ENCODE results near the gene TCF20.

Gene TCF20

GRCh38 chr22:42258126-42258525 is 12.3 kb downstream of the TCF20 start:
- no peak overlapping the region for H3K4me2 ChIP-seq (ENCODE audit: low read length)
- no peaks in the 10 kb centered on the region for H3F3A ChIP-seq (ENCODE audit: insufficient read depth, low read length)
- H3K4me1 ChIP-seq (ENCODE audit: insufficient read depth, low read length, severe bottlenecking) = peaks cover 5% of the 10 kb centered on the region
- H3K27ac ChIP-seq (ENCODE audit: low read depth, low read length, poor library complexity, severe bottlenecking) = no peak overlapping the region
- H3K27me3 ChIP-seq (ENCODE audit: insufficient read depth, low read length) = no peaks in the 10 kb centered on the region
- no peak overlapping the region for H3K4me3 ChIP-seq (ENCODE audit: low read depth, low read length, poor library complexity, severe bottlenecking)
- TF ChIP-seq CTCF (IDR thresholded peaks at IDR 0.05; ENCODE audit: low read length) (no peak), EZH2 (IDR thresholded peaks at IDR 0.05; ENCODE audit: borderline replicate concordance, low read length) (no peak)
- no peaks in the 10 kb centered on the region for H3K9me2 ChIP-seq (ENCODE audit: low read depth, low read length)
- H3K36me3 ChIP-seq (ENCODE audit: insufficient read depth, low read length) = no peaks in the 10 kb centered on the region
- H3K9me3 ChIP-seq (ENCODE audit: low read length) = no peaks in the 10 kb centered on the region
- H2AFZ ChIP-seq (ENCODE audit: low read length) = no peak overlapping the region
- peaks cover 82% of the 10 kb centered on the region for H3K79me2 ChIP-seq (ENCODE audit: insufficient read depth, low read length)
- H4K20me1 ChIP-seq (ENCODE audit: insufficient read depth, low read length) = no peaks in the 10 kb centered on the region
- H3K9ac ChIP-seq (ENCODE audit: low read length) = no peak overlapping the region

GRCh38 chr22:42257386-42257785 is 13.1 kb downstream of the TCF20 start:
- H3K4me3 ChIP-seq (ENCODE audit: low read depth, low read length, poor library complexity, severe bottlenecking) = no peak overlapping the region
- no peak overlapping the region for H2AFZ ChIP-seq (ENCODE audit: low read length)
- H3K9me2 ChIP-seq (ENCODE audit: low read depth, low read length) = no peaks in the 10 kb centered on the region
- H3K27me3 ChIP-seq (ENCODE audit: insufficient read depth, low read length) = no peaks in the 10 kb centered on the region
- no peaks in the 10 kb centered on the region for H3K36me3 ChIP-seq (ENCODE audit: insufficient read depth, low read length)
- H3K27ac ChIP-seq (ENCODE audit: low read depth, low read length, poor library complexity, severe bottlenecking) = no peak overlapping the region
- no peak overlapping the region for H3K9ac ChIP-seq (ENCODE audit: low read length)
- peaks cover 83% of the 10 kb centered on the region for H3K79me2 ChIP-seq (ENCODE audit: insufficient read depth, low read length)
- no peaks in the 10 kb centered on the region for H4K20me1 ChIP-seq (ENCODE audit: insufficient read depth, low read length)
- H3F3A ChIP-seq (ENCODE audit: insufficient read depth, low read length) = no peaks in the 10 kb centered on the region
- H3K4me2 ChIP-seq (ENCODE audit: low read length) = no peak overlapping the region
- H3K4me1 ChIP-seq (ENCODE audit: insufficient read depth, low read length, severe bottlenecking) = no peaks in the 10 kb centered on the region
- no peak for TF ChIP-seq EZH2 (IDR thresholded peaks at IDR 0.05; ENCODE audit: borderline replicate concordance, low read length)
- TF ChIP-seq CTCF (IDR thresholded peaks at IDR 0.05; ENCODE audit: low read length) = no peak
- H3K9me3 ChIP-seq (ENCODE audit: low read length) = no peaks in the 10 kb centered on the region

GRCh38 chr22:42256930-42257329 is 13.5 kb downstream of the TCF20 start:
- Histone ChIP-seq H3K4me3 (ENCODE audit: low read depth, low read length, poor library complexity, severe bottlenecking) (no peak overlapping the region), H3K4me1 (ENCODE audit: insufficient read depth, low read length, severe bottlenecking) (no peaks in the 10 kb centered on the region), H3K9ac (ENCODE audit: low read length) (no peak overlapping the region), H3K27me3 (ENCODE audit: insufficient read depth, low read length) (no peaks in the 10 kb centered on the region), H3K4me2 (ENCODE audit: low read length) (no peak overlapping the region), H3F3A (ENCODE audit: insufficient read depth, low read length) (no peaks in the 10 kb centered on the region), H3K9me2 (ENCODE audit: low read depth, low read length) (no peaks in the 10 kb centered on the region), H2AFZ (ENCODE audit: low read length) (no peak overlapping the region), H3K9me3 (ENCODE audit: low read length) (no peaks in the 10 kb centered on the region), H3K27ac (ENCODE audit: low read depth, low read length, poor library complexity, severe bottlenecking) (no peak overlapping the region), H3K36me3 (ENCODE audit: insufficient read depth, low read length) (no peaks in the 10 kb centered on the region), H3K79me2 (ENCODE audit: insufficient read depth, low read length) (peaks cover 78% of the 10 kb centered on the region), H4K20me1 (ENCODE audit: insufficient read depth, low read length) (no peaks in the 10 kb centered on the region)
- TF ChIP-seq EZH2 (IDR thresholded peaks at IDR 0.05; ENCODE audit: borderline replicate concordance, low read length) (no peak), CTCF (IDR thresholded peaks at IDR 0.05; ENCODE audit: low read length) (no peak)
